A673 (cell line): ENCODE results near the gene IL22RA1. TPM values are rescaled to one million over a fixed set of nuclear protein-coding genes. Genes with fewer than 3 reads are reported as not detected.

Source experiments
- BruUV-seq: library from RNA; stranded (reverse); fragments of 400-500 nt; replicated peaks from 2 replicates; lab custom pipeline; 2021; lab: Mats Ljungman, UMichigan
- CTCF ChIA-PET: fragments of 300-600 bp; sonication (Branson Sonifier 250); formaldehyde crosslinking; loops from one replicate; lab custom pipeline; 2022; ENCODE audit warnings: antibody characterized with exemption; lab: Charles Lee
- POLR2A ChIA-PET: fragments of 300-600 bp; sonication (Branson Sonifier 250); formaldehyde crosslinking; loops from one replicate; lab custom pipeline; 2022; ENCODE audit warnings: antibody characterized with exemption; ENCODE audit not compliant: low non-redundant PET; lab: Charles Lee
- DNase-seq: peaks from one replicate; pipeline ENCODE4 v3.0.0-alpha.2; 2015; ENCODE audit warnings: low spot score
- H3K27ac ChIP-seq: fragments of 200-600 bp; sonication (generic); 2 replicates; pipeline ENCODE4 v1.5.1; 2016; ENCODE audit warnings: mixed run types, low read depth, mild to moderate bottlenecking, mixed read lengths, antibody characterized with exemption, low read length; ENCODE audit not compliant: poor library complexity, severe bottlenecking
- H3K27me3 ChIP-seq: fragments of 200-600 bp; sonication (generic); replicated peaks from 2 replicates; pipeline ENCODE4 v1.6.1; 2017; ENCODE audit warnings: mixed run types, low read depth, mild to moderate bottlenecking, mixed read lengths, antibody characterized with exemption, low read length; ENCODE audit not compliant: insufficient read depth, poor library complexity
- H3K36me3 ChIP-seq: fragments of 200-600 bp; sonication (generic); 2 replicates; pipeline ENCODE4 v1.6.1; 2016; ENCODE audit warnings: mixed run types, mild to moderate bottlenecking, mixed read lengths, antibody characterized with exemption, low read length; ENCODE audit not compliant: insufficient read depth, poor library complexity, severe bottlenecking
- H3K4me1 ChIP-seq: fragments of 200-600 bp; sonication (generic); 2 replicates; pipeline ENCODE4 v1.6.1; 2017; ENCODE audit warnings: mixed run types, mild to moderate bottlenecking, mixed read lengths, antibody characterized with exemption, low read length; ENCODE audit not compliant: insufficient read depth, poor library complexity, severe bottlenecking
- H3K4me3 ChIP-seq: fragments of 200-600 bp; sonication (generic); 2 replicates; pipeline ENCODE4 v1.5.1; 2016; ENCODE audit warnings: low read depth, mixed run types, mild to moderate bottlenecking, mixed read lengths, low read length; ENCODE audit not compliant: poor library complexity, severe bottlenecking
- H3K9me3 ChIP-seq: fragments of 200-600 bp; sonication (generic); 2 replicates; pipeline ENCODE4 v1.6.1; 2016; ENCODE audit warnings: mixed run types, low read depth, mild to moderate bottlenecking, mixed read lengths, antibody characterized with exemption, low read length; ENCODE audit not compliant: poor library complexity, severe bottlenecking
- CTCF ChIP-seq: fragments of 300-800, 200-600 bp; sonication (generic); conservative IDR thresholded peaks from 2 replicates; pipeline ENCODE4 v1.5.1; 2017; ENCODE audit warnings: low read depth, mild to moderate bottlenecking, antibody characterized with exemption, low read length, moderate library complexity, mixed read lengths
- EZH2 ChIP-seq: fragments of 200-600 bp; sonication (generic); IDR thresholded peaks from 2 replicates; pipeline ENCODE4 v1.6.1; 2017; ENCODE audit warnings: borderline replicate concordance, low read depth, mild to moderate bottlenecking, mixed read lengths, antibody characterized with exemption, low read length; ENCODE audit not compliant: poor library complexity, severe bottlenecking
- intact Hi-C: fragments of 100-400 bp; cut with micrococcal nuclease; formaldehyde crosslinking; loops from one replicate; pipeline ENCODE4 v1.10.0; 2022; ENCODE audit not compliant: unreplicated experiment
- total RNA-seq: library from RNA; stranded (reverse); gene quantifications from 2 replicates; pipeline ENCODE4 v1.2.3, GENCODE V29; 2021

Gene IL22RA1
- total RNA-seq, 1 experiment from 2014 or later, result 0.24 TPM

- Histone ChIP-seq H3K36me3 (no peaks in the 10 kb centered on the region), H3K9me3 (no peaks in the 10 kb centered on the region), H3K4me3 (no peak overlapping the region), H3K27me3 (no peaks in the 10 kb centered on the region), H3K27ac (no peak overlapping the region), H3K4me1 (no peaks in the 10 kb centered on the region)
- BruUV-seq, result no TSS peak
- TF ChIP-seq EZH2 (no peak), CTCF (no peak)
- no peak for DNase-seq
- CTCF ChIA-PET, result no interaction called here
- POLR2A ChIA-PET, result no interaction called here
- intact Hi-C loops, result no loop called here
Measured at GRCh38 chr1:24140741-24141181, 2.2 kb downstream of the IL22RA1 start.

- BruUV-seq, result no TSS peak
- CTCF ChIA-PET, result no interaction called here
- Histone ChIP-seq H3K36me3 (no peaks in the 10 kb centered on the region), H3K27me3 (no peaks in the 10 kb centered on the region), H3K4me3 (no peak overlapping the region), H3K9me3 (no peaks in the 10 kb centered on the region), H3K4me1 (no peaks in the 10 kb centered on the region), H3K27ac (no peak overlapping the region)
- POLR2A ChIA-PET, result no interaction called here
- TF ChIP-seq CTCF (no peak), EZH2 (no peak)
- DNase-seq, result no peak
- intact Hi-C loops, result no loop called here
Measured at GRCh38 chr1:24139841-24140425, 3.0 kb downstream of the IL22RA1 start.

GRCh38 chr1:24139222-24139489 lies 3.8 kb downstream of the IL22RA1 start:
- ChIA-PET CTCF (no interaction called here), POLR2A (no interaction called here)
- no peaks in the 10 kb centered on the region for H3K36me3 ChIP-seq
- H3K4me1 ChIP-seq, result no peaks in the 10 kb centered on the region
- intact Hi-C loops, result no loop called here
- H3K4me3 ChIP-seq, result no peak overlapping the region
- H3K9me3 ChIP-seq, result no peaks in the 10 kb centered on the region
- no peaks in the 10 kb centered on the region for H3K27me3 ChIP-seq
- H3K27ac ChIP-seq, result no peak overlapping the region
- no peak for DNase-seq
- no TSS peak for BruUV-seq
- TF ChIP-seq CTCF, result no peak
- no peak for TF ChIP-seq EZH2
